ENCODE results near the gene TPM2.
A peak's percentile ranks its signal among the peaks of the same experiment; 100 is the strongest.

The TPM2 gene

DNA sequence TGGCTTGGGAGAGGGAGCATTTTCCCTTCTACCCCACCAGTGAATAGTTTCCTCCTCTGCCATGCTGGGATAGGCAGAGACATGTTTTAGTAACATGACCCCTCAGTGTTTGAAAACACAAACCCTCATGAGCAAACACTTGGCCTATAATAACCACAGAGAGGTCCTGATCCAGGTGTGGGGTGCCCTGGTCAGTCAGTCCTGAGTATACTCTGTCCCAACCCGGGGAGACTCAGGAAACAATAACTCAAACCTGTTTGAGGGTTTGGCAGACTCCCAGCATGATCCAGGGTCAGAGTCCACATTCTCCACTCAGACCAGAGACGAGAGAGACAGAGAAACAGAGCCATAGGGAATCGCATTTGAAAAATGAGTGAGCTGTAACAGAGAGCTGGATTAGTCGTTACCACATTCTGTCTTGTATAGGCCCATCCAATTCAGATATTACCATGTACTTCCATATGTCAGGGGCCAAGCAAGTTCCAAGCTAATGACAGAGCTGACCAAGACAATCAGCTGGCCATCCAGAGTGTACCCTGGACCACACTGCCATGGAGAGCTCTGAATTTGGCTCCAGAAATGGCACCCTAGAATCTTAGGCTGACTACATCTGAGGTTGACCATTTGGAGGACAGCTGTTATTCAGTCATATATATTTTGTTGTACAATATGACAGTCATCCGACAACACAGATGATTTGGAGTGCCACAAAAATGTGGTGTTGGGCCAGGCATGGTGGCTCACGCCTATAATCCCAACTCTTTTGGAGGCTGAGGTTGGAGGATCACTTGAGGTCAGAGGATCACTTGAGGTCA lies 20.2 kb downstream of the TPM2 start:
- peaks cover 7% of the 10 kb centered on the region for H3K4me1 ChIP-seq
- H3K36me3 ChIP-seq (ENCODE audit: control insufficient read depth, insufficient read depth, low read length), result no peaks in the 10 kb centered on the region
- H2AFZ ChIP-seq, result peak overlapping the region; percentile 54
- no peaks in the 10 kb centered on the region for H3K79me2 ChIP-seq
- no peaks in the 10 kb centered on the region for H3K27me3 ChIP-seq (ENCODE audit: control insufficient read depth, insufficient read depth, low read length)
- no peak overlapping the region for H3K27ac ChIP-seq
- H3K4me3 ChIP-seq (ENCODE audit: low read depth, low read length), result no peak overlapping the region
- no peak overlapping the region for H3K4me2 ChIP-seq (ENCODE audit: low read length)
- TF ChIP-seq, protein P1, sequence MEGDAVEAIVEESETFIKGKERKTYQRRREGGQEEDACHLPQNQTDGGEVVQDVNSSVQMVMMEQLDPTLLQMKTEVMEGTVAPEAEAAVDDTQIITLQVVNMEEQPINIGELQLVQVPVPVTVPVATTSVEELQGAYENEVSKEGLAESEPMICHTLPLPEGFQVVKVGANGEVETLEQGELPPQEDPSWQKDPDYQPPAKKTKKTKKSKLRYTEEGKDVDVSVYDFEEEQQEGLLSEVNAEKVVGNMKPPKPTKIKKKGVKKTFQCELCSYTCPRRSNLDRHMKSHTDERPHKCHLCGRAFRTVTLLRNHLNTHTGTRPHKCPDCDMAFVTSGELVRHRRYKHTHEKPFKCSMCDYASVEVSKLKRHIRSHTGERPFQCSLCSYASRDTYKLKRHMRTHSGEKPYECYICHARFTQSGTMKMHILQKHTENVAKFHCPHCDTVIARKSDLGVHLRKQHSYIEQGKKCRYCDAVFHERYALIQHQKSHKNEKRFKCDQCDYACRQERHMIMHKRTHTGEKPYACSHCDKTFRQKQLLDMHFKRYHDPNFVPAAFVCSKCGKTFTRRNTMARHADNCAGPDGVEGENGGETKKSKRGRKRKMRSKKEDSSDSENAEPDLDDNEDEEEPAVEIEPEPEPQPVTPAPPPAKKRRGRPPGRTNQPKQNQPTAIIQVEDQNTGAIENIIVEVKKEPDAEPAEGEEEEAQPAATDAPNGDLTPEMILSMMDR (IDR thresholded peaks at IDR 0.05), result no peak
- H3K9me3 ChIP-seq (ENCODE audit: control insufficient read depth, low read length), result no peaks in the 10 kb centered on the region
- H3K9ac ChIP-seq, result no peak overlapping the region

DNA sequence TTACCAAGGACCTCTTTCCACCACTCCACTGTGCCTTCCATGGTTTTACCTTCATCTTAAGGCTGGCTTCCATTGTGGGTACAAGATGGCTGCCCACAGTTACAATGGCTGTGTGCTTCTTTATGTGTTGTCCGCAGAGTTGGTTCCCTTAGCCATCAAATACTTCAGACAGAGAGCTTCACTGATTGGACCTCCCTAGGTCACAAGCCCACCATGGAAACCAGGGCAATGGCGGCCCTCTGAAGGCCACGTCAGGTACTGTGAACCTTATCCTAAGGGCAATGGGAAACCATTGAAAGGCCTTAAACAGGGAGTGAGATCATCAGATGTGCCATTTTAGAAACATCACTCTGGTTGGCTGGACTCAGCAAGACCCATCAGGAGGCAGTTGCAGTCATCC lies 21.8 kb downstream of the TPM2 start:
- Histone ChIP-seq H3K27me3 (ENCODE audit: control insufficient read depth, insufficient read depth, low read length) (no peaks in the 10 kb centered on the region), H3K4me1 (peaks cover under 1% of the 10 kb centered on the region), H3K9ac (no peak overlapping the region), H3K36me3 (ENCODE audit: control insufficient read depth, insufficient read depth, low read length) (no peaks in the 10 kb centered on the region), H3K27ac (no peak overlapping the region), H3K4me2 (ENCODE audit: low read length) (no peak overlapping the region), H3K4me3 (ENCODE audit: low read depth, low read length) (no peak overlapping the region), H3K9me3 (ENCODE audit: control insufficient read depth, low read length) (no peaks in the 10 kb centered on the region), H3K79me2 (no peaks in the 10 kb centered on the region), H2AFZ (no peak overlapping the region)
- TF ChIP-seq, protein P1 (IDR thresholded peaks at IDR 0.05), result no peak

- Histone ChIP-seq H3K4me2 (ENCODE audit: low read length) (no peak overlapping the region), H3K36me3 (ENCODE audit: control insufficient read depth, insufficient read depth, low read length) (no peaks in the 10 kb centered on the region), H3K4me1 (no peaks in the 10 kb centered on the region), H3K27ac (no peak overlapping the region), H2AFZ (no peak overlapping the region), H3K9ac (no peak overlapping the region), H3K79me2 (no peaks in the 10 kb centered on the region), H3K4me3 (ENCODE audit: low read depth, low read length) (no peak overlapping the region), H3K9me3 (ENCODE audit: control insufficient read depth, low read length) (no peaks in the 10 kb centered on the region), H3K27me3 (ENCODE audit: control insufficient read depth, insufficient read depth, low read length) (no peaks in the 10 kb centered on the region)
- TF ChIP-seq, protein P1 (IDR thresholded peaks at IDR 0.05), result no peak
Observed at GRCh38 chr9:35666549-35666948, 23.2 kb downstream of the TPM2 start.

- Histone ChIP-seq H3K4me1 (no peaks in the 10 kb centered on the region), H3K9ac (no peak overlapping the region), H3K79me2 (no peaks in the 10 kb centered on the region), H3K9me3 (ENCODE audit: control insufficient read depth, low read length) (no peaks in the 10 kb centered on the region), H3K36me3 (ENCODE audit: control insufficient read depth, insufficient read depth, low read length) (no peaks in the 10 kb centered on the region), H3K27me3 (ENCODE audit: control insufficient read depth, insufficient read depth, low read length) (no peaks in the 10 kb centered on the region), H3K4me3 (ENCODE audit: low read depth, low read length) (no peak overlapping the region), H3K27ac (no peak overlapping the region), H2AFZ (no peak overlapping the region), H3K4me2 (ENCODE audit: low read length) (no peak overlapping the region)
- TF ChIP-seq, protein P1 (IDR thresholded peaks at IDR 0.05), result no peak
Observed at GRCh38 chr9:35666045-35666444, 23.7 kb downstream of the TPM2 start.

DNA sequence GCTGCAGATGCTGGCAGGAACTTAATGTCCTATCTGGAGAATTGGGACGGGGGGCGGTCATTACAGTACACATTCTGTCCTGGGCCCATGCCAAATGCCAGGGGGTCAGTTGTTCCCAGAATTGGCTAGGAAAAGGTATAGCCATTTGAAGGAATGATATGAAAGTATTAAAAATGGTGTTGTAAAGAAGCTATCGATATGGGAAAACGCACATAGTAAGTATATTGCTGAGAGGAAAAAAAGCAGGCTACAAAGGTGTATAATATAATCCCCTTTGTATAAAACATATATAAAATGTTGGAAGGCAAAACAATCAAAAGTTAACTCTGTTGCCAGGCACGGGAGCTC lies 24.3 kb downstream of the TPM2 start:
- H3K27me3 ChIP-seq (ENCODE audit: control insufficient read depth, insufficient read depth, low read length), result no peaks in the 10 kb centered on the region
- H3K79me2 ChIP-seq, result no peaks in the 10 kb centered on the region
- H3K4me3 ChIP-seq (ENCODE audit: low read depth, low read length), result peak overlapping the region; percentile 56
- no peak overlapping the region for H3K9ac ChIP-seq
- no peaks in the 10 kb centered on the region for H3K9me3 ChIP-seq (ENCODE audit: control insufficient read depth, low read length)
- H3K4me2 ChIP-seq (ENCODE audit: low read length), result peak overlapping the region; percentile 94
- H2AFZ ChIP-seq, result peak overlapping the region; percentile 83
- no peak overlapping the region for H3K27ac ChIP-seq
- TF ChIP-seq, protein P1 (IDR thresholded peaks at IDR 0.05), result no peak
- H3K4me1 ChIP-seq, result no peaks in the 10 kb centered on the region
- H3K36me3 ChIP-seq (ENCODE audit: control insufficient read depth, insufficient read depth, low read length), result no peaks in the 10 kb centered on the region
